Measurements from ENCODE around the gene RNF31. TPM values are rescaled to one million over a fixed set of nuclear protein-coding genes. Genes with fewer than 3 reads are reported as not detected.

RNF31 gene
- total RNA-seq (2022; extraction: Qiagen RNA extraction; ENCODE audit: low read depth): 25.6 to 33.1 TPM (median 29.9 TPM) in 5 replicates

GRCh38 chr14:24146978-24147760 lies at the start of gene RNF31:
Gene RNF31 (plus strand): TSS chr14:24147498. CDS start chr14:24147699, 201 bp downstream.

GRCh38 chr14:24114532-24115421 lies 32.5 kb upstream of the RNF31 start, which contains the start of the genes DCAF11 and NRL:
Gene DCAF11 (plus strand): TSS chr14:24114777. CDS start chr14:24115595, 818 bp downstream.
Gene NRL (minus strand): TSS chr14:24114949. CDS start chr14:24082848, 32,101 bp downstream.

GRCh38 chr14:24130380-24130716 lies 16.9 kb upstream of the RNF31 start, which contains the start of gene FITM1:
Gene FITM1 (plus strand): TSS chr14:24130659. CDS start chr14:24131564, 905 bp downstream.

GRCh38 chr14:24135834-24136683 lies 11.2 kb upstream of the RNF31 start, which contains the start of gene PSME1:
Gene PSME1 (plus strand): TSS chr14:24136194. CDS start chr14:24136263, 69 bp downstream.

GRCh38 chr14:24141097-24141880 lies 6.0 kb upstream of the RNF31 start, which contains the start of gene EMC9:
Gene EMC9 (minus strand): TSS chr14:24141591. CDS start chr14:24141304, 287 bp downstream.

GRCh38 chr14:24146453-24146977 lies 783 bp upstream of the RNF31 start, which contains the start of gene PSME2:
Gene PSME2 (minus strand): TSS chr14:24146610. CDS start chr14:24146581, 29 bp downstream.

GRCh38 chr14:24160850-24161804 lies 13.8 kb downstream of the RNF31 start, which contains the start of gene IRF9:
Gene IRF9 (plus strand): TSS chr14:24161265. CDS start chr14:24162145, 880 bp downstream.

GRCh38 chr14:24171422-24172260 lies 24.3 kb downstream of the RNF31 start, which contains the start of gene REC8:
Gene REC8 (plus strand): TSS chr14:24172080. CDS start chr14:24172553, 473 bp downstream.

GRCh38 chr14:24188251-24189058 lies 41.2 kb downstream of the RNF31 start, which contains the start of gene IPO4:
Gene IPO4 (minus strand): TSS chr14:24188816. CDS start chr14:24188787, 29 bp downstream.

GRCh38 chr14:24195186-24196070 lies 48.1 kb downstream of the RNF31 start, which contains the start of gene TM9SF1:
Gene TM9SF1 (minus strand): TSS chr14:24195441. CDS start chr14:24195019, 422 bp downstream.

Other genes with a start within 250 kb of the RNF31 start
- gene DHRS4, start 193.7 kb upstream of the RNF31 start, total RNA-seq (2022; extraction: Qiagen RNA extraction; ENCODE audit: low read depth): 39.3 to 49.4 TPM (median 46.9 TPM) in 5 replicates
- gene DHRS4L2, start 158.6 kb upstream of the RNF31 start, total RNA-seq (2022; extraction: Qiagen RNA extraction; ENCODE audit: low read depth): 23.7 to 33.4 TPM (median 29.9 TPM) in 5 replicates
- gene CARMIL3, start 95.5 kb upstream of the RNF31 start, total RNA-seq (2022; extraction: Qiagen RNA extraction; ENCODE audit: low read depth): 0.24 to 0.59 TPM (median 0.47 TPM) in 5 replicates
- not detected in 5 replicates for gene CPNE6, start 75.9 kb upstream of the RNF31 start, total RNA-seq (2022; extraction: Qiagen RNA extraction; ENCODE audit: low read depth)
- 17.9 to 21.1 TPM (median 19.7 TPM) in 5 replicates for gene PCK2, start 53.2 kb upstream of the RNF31 start, total RNA-seq (2022; extraction: Qiagen RNA extraction; ENCODE audit: low read depth)
- gene DCAF11, start 32.7 kb upstream of the RNF31 start, total RNA-seq (2022; extraction: Qiagen RNA extraction; ENCODE audit: low read depth): 21.0 to 25.3 TPM (median 21.5 TPM) in 5 replicates
- 0.58 to 1.0 TPM (median 0.99 TPM) in 5 replicates for gene NRL, start 32.5 kb upstream of the RNF31 start, total RNA-seq (2022; extraction: Qiagen RNA extraction; ENCODE audit: low read depth)
- 0.15 to 0.28 TPM (median 0.24 TPM) in 3 of 5 replicates, not detected in the others for gene FITM1, start 16.8 kb upstream of the RNF31 start, total RNA-seq (2022; extraction: Qiagen RNA extraction; ENCODE audit: low read depth)
- 163 to 182 TPM (median 171 TPM) in 5 replicates for gene PSME1, start 11.3 kb upstream of the RNF31 start, total RNA-seq (2022; extraction: Qiagen RNA extraction; ENCODE audit: low read depth)
- 50.9 to 61.8 TPM (median 56.9 TPM) in 5 replicates for gene EMC9, start 5.9 kb upstream of the RNF31 start, total RNA-seq (2022; extraction: Qiagen RNA extraction; ENCODE audit: low read depth)
- 164 to 198 TPM (median 177 TPM) in 5 replicates for gene PSME2, start 888 bp upstream of the RNF31 start, total RNA-seq (2022; extraction: Qiagen RNA extraction; ENCODE audit: low read depth)
- 14.6 to 21.4 TPM (median 16.7 TPM) in 5 replicates for gene IRF9, start 13.8 kb downstream of the RNF31 start, total RNA-seq (2022; extraction: Qiagen RNA extraction; ENCODE audit: low read depth)
- gene REC8, start 24.6 kb downstream of the RNF31 start, total RNA-seq (2022; extraction: Qiagen RNA extraction; ENCODE audit: low read depth): 3.4 to 6.4 TPM (median 4.3 TPM) in 5 replicates
- 79.6 to 102 TPM (median 88.2 TPM) in 5 replicates for gene IPO4, start 41.3 kb downstream of the RNF31 start, total RNA-seq (2022; extraction: Qiagen RNA extraction; ENCODE audit: low read depth)
- gene TM9SF1, start 47.9 kb downstream of the RNF31 start, total RNA-seq (2022; extraction: Qiagen RNA extraction; ENCODE audit: low read depth): 65.1 to 72.9 TPM (median 67.8 TPM) in 5 replicates
- gene TSSK4, start 58.2 kb downstream of the RNF31 start, total RNA-seq (2022; extraction: Qiagen RNA extraction; ENCODE audit: low read depth): 0.07 TPM in 1 of 5 replicates, not detected in the others
- gene CHMP4A, start 66.0 kb downstream of the RNF31 start, total RNA-seq (2022; extraction: Qiagen RNA extraction; ENCODE audit: low read depth): 79.6 to 96.4 TPM (median 82.0 TPM) in 5 replicates
- 27.9 to 35.3 TPM (median 29.6 TPM) in 5 replicates for gene MDP1, start 68.6 kb downstream of the RNF31 start, total RNA-seq (2022; extraction: Qiagen RNA extraction; ENCODE audit: low read depth)
- gene NEDD8, start 84.9 kb downstream of the RNF31 start, total RNA-seq (2022; extraction: Qiagen RNA extraction; ENCODE audit: low read depth): 427 to 475 TPM (median 451 TPM) in 5 replicates
- 52.4 to 64.1 TPM (median 56.5 TPM) in 5 replicates for gene GMPR2, start 85.4 kb downstream of the RNF31 start, total RNA-seq (2022; extraction: Qiagen RNA extraction; ENCODE audit: low read depth)
- 32.6 to 41.9 TPM (median 37.8 TPM) in 5 replicates for gene TINF2, start 95.1 kb downstream of the RNF31 start, total RNA-seq (2022; extraction: Qiagen RNA extraction; ENCODE audit: low read depth)
- gene TGM1, start 115.7 kb downstream of the RNF31 start, total RNA-seq (2022; extraction: Qiagen RNA extraction; ENCODE audit: low read depth): 0.60 to 1.1 TPM (median 0.83 TPM) in 5 replicates
- gene RABGGTA, start 124.1 kb downstream of the RNF31 start, total RNA-seq (2022; extraction: Qiagen RNA extraction; ENCODE audit: low read depth): 12.5 to 19.5 TPM (median 16.6 TPM) in 5 replicates
- gene DHRS1, start 152.3 kb downstream of the RNF31 start, total RNA-seq (2022; extraction: Qiagen RNA extraction; ENCODE audit: low read depth): 10.9 to 13.5 TPM (median 11.8 TPM) in 5 replicates
- gene NOP9, start 152.4 kb downstream of the RNF31 start, total RNA-seq (2022; extraction: Qiagen RNA extraction; ENCODE audit: low read depth): 15.6 to 19.7 TPM (median 18.9 TPM) in 5 replicates
- gene CIDEB, start 160.5 kb downstream of the RNF31 start, total RNA-seq (2022; extraction: Qiagen RNA extraction; ENCODE audit: low read depth): 0.14 to 0.70 TPM (median 0.29 TPM) in 5 replicates
- 2.4 to 5.7 TPM (median 4.7 TPM) in 5 replicates for gene LTB4R2, start 162.6 kb downstream of the RNF31 start, total RNA-seq (2022; extraction: Qiagen RNA extraction; ENCODE audit: low read depth)
- gene LTB4R, start 164.0 kb downstream of the RNF31 start, total RNA-seq (2022; extraction: Qiagen RNA extraction; ENCODE audit: low read depth): 3.4 to 8.6 TPM (median 5.6 TPM) in 5 replicates
- gene ADCY4, start 187.6 kb downstream of the RNF31 start, total RNA-seq (2022; extraction: Qiagen RNA extraction; ENCODE audit: low read depth): not detected in 5 replicates
- gene RIPK3, start 192.5 kb downstream of the RNF31 start, total RNA-seq (2022; extraction: Qiagen RNA extraction; ENCODE audit: low read depth): not detected in 5 replicates
- 0.10 to 0.38 TPM (median 0.20 TPM) in 4 of 5 replicates, not detected in the other for gene NFATC4, start 220.7 kb downstream of the RNF31 start, total RNA-seq (2022; extraction: Qiagen RNA extraction; ENCODE audit: low read depth)

Measured in A549 treated with DMSO at 1 μM for 4 hours (cell line).